ENCODE data around the gene CENPB.

CENPB gene

DNA sequence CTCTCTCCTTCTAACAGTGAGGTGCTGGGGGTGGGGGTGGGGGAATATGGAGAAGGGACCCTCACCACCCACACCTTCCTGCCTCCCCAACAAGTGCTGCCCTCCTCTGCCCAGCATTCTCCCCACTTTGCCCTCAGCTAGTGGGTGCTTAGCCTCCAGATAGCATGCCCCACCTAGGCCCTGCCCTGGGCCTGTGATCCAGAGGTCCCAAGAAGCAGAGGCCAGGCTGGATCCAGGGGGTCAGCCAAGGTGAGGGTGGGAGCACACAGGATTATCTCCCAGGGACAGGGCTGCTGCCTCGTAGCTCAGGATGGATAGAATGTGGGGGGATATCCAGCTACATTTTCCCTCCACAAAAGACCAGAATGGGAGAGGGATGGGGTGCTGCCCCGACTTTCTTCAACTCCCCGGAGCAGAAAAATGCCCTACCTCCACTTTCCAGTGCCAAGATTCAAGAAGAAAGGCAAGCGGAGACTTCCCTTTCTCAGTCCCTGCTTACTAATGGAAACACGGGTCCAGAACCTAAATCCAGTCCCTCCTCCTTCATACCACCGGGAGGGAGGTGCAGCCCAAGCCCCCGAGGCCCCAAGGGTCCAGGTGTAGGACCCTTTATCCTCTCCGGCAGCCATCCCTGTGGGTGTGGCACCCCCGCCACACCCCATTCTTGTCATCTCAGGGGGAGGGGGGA is 20.0 kb downstream of the CENPB start:
- no peak for DNase-seq

DNA sequence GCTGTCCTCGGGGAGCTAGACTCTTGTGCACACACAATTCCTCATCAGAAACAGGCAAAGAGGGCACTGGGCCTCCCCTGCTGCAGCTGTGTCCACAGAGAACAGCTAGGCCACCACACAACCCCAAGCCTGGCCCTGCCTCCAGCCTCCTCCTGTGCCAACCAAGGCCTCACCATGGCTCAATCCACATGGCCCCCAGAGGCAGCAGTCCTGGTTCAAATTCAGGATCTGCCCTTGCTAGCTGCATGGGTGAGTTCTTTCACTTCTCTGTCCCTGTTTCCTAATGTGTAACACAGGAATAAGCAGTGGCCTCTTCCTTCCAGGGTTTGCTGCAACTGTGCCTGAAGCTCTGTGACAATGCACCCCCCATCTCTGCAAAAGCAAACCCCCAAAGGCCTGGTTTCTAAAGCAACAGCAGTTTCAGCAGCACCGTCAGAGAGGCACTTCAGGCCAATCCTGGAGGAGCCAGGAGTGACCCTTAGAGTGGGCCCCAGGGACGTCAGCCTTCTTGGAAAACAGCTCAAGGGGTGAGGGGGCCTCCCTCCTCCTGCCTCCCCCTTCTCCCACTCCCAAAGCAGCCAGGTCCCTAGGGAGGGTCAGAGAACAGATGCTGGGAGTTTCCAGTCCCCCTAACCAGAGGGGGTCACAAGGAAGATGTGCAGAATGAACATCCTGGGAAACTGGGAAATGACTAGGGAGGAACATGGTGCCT is 21.2 kb downstream of the CENPB start:
- no peak for DNase-seq

DNA sequence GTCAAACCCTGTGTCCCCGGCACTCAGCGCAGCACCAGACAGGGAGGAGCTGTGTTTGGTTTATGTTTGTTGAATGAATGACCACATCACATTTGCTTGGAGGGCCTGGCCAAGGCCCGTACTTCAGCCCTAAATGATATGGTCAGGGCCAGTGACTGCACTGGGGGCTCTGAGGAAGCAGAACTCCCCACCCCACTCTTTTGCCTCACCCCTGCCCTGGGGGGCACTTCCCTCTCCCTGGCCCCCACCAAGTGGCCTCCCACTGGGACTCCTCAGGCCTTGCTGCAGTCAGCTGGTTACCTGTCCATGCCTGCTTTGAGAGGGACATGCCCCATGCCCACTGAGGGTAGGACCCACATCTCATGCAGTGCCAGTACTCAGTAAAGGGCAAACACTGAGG is 21.9 kb downstream of the CENPB start:
- no peak for DNase-seq

DNA sequence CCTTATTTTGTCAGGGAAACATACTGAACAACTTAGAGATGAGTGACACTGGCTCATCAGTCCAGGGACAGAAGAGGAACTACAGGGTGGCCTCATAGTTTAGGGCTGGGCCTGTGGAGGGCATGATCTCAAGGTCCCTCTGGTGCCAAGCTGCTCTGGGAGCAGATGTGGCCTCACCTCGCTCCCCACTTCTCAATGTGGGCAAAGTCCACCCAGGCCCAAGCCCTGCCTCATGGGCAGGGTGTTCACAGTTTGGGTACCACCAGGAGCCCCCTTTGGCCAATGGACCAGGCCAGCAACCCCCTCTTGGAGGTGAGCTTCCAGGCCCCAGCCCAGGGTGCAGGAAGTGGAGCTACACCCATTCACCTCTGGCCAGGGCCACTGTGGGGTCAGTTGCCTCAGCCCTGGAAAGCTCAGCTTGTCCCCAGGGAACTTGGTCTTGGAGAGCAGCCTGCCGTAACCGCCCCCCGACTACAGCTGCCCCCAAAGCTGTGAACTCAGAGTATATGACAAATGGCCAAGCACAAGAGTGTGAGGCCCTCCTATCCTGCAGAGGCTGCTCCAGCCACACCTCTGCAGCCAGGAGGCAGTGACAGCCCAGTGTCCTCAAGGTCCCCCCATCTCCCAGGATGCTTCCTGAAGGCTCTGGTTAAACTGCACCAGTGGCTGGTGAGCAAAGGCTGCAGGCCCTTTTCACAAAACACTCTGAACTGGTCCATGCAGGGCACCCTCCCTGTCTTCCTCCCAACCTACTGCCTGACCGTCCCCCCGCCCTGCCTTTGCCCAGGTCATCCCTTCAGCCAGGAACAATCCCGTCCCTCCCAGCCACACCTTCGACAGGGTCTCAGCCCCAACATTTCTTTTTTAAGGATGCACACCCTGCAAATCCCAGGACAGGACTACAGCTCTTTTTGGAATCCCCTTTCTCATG is 22.6 kb downstream of the CENPB start:
- no peak for DNase-seq

DNA sequence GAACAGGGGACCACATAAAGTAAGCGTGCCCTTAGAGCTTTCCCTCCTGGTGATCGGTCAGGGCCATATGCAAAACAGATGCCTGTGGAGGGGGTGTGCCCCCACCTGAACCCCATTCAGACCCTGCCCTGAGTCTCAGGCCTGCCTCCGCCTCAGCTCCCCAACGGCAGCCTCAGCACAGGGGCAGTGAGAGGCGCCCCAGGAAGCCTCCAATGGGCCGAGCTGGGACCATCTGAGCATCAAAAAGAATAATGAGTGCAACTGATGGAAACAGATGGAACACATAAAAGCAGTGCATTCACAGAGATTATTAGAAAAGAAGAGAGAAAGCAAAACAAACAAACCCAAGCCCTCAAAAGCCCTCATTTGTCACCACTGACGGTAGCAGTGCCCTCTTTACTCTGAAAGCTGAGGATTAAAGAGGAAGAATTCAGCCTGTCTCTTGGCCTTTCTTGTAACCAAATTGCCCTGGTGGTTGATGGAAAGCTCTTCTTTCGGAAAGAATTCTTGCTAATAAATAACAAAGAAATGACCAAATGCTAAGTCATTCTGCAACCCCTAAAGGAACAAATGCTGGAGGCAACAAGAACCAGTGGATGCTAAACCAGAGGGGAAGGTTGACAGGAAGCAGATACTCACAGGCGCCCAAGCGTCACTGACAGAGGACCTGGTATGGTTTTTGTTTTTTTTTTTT is 25.7 kb downstream of the CENPB start:
- no peak for DNase-seq

DNA sequence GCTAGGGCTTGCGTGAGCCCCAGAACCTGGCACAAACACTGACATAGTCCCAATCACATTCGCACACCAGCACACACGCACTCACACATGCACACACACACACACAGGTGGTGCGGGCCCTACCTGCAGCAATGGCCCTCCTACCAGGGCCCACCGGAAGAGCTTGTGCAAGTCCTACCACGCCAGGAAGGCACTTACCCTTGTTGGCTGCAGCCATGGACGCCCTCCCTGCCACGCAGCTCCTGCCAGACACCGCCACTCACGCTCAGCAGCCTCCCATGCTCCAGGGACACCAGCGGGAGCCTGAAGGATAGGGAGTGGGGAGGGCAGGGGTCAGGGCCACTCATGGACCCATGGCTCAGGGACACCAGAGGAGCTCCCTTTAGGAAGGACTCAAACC is 26.7 kb downstream of the CENPB start:
- no peak for DNase-seq

DNA sequence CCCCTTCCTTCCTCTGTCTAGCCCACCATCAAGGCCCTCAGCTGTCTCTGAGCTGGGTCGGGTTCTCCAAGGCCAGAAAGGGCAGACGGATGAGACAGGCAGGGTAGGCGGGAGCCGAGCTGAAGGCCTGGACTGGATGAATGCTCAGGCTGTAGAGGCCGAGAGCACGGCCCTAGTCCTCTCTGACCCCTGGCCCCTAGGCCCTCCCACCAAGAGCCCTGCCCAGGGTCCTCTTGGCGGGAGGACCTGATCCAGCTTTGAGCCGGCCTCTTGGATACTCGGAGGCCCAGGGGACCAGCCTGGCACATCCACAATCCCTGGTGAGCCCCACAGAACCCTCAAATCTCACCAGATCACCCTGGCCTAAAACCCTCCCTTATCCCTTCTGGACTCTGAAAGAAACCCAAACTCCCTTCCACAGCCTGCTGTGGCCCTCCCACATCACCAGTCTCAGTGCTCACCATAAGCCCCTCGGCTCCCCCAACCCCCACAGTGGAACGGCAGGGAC is 27.2 kb downstream of the CENPB start:
- DNase-seq, result no peak

DNA sequence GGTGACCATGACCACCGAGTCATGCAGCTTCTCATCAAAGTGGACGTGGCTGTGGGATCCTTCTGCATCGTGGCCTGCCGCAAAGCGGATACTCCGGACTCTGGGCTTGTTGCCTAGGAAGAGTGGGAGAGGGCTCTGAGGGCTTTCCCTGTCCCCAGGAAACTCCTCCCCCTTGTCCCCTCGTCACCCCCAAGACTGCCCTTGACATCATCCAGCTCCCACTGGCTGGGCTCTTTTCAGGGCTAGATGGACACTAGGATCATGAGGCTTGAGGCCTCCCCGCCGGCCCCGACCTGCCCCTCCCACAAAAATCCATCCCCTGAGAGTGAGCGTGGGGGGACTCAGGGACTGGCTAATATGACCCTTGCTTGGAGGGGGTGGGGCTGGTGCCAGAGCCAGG is 28.0 kb downstream of the CENPB start:
- no peak for DNase-seq

DNA sequence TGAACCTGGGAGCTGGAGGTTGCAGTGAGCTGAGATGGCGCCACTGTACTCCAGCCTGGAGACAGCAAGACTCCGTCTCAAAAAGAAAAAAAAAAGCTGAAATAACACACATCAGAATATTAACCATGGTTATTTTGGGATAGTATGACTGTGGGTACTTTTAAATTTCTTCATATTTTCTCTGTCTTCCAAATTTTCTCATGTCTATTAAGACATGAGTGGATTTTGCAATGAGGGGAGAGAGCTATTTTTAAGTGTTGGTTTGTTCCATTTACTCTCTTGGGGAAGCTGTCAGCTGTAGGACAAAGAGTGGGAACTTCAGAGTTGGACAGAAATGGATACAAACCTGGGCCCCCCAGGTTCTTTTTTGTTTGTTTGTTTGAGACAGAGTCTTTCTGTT is 29.3 kb downstream of the CENPB start:
- no peak for DNase-seq

DNA sequence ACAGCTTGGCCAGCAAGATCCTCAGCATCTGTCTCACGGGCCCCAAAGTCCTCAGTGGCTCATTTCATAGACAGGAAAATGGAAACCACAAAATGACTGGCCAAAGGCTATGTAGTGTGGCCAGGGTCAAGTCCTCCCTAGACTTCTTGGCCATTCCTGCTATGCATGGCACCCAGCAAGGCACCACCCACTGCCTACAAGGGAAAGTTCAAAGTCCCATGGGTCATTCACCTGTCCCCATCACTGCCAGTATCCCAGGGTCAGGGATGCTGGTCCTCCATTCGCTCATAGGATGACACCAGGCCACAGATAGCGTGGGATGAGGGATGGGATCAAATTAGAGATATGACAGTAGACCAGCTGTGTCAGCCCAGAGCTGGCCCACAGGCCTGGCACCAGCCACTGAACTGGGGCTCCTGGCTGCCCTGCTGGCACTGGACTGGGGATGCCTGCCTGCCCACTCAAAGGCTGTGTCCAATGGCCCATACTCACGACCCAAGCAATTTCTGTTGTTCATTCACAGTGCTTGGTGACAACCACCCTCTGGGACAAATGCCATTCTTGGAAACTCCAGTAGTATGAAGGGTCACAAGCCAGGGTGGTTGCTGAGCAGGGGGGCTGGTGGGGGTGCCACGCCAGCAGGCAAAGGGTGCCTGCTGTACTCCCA is 30.6 kb downstream of the CENPB start:
- no peak for DNase-seq

DNA sequence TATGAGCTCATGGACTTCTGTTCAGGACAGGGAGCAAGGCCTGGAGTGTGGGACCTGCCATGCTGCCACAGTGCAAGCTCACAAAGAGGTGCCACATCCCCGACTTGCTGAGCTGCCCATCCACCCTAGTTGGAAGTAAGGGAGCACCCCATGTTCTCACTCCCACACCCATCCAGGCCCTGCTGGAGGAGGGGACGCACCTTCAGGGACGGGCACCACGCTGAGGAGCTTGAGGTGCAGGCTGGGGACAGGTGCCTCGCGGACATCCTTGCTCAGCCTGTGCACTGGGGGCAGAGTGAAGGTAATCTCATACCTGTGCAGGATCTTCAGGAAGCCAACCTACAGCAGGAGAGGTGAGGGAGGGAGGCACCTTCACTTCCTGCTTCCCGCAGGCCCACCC is 31.3 kb downstream of the CENPB start:
- no peak for DNase-seq

DNA sequence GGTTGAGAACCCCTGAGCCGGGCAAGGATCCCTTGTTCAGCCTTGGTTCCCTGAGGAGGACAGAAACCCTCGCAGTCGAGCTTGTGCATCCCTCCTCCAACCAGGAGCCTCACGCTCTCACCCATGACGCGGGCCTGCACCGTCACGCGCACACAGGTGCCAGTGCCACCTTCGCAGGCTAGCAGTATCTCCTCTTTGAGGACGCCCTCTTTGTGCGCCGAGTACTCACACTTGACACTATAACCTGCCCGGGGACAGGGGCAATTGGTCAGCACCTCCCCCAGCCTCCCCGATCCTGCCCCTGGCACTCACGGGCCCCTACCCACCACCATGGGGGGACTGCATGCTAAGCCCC is 32.3 kb downstream of the CENPB start:
- DNase-seq, result no peak

DNA sequence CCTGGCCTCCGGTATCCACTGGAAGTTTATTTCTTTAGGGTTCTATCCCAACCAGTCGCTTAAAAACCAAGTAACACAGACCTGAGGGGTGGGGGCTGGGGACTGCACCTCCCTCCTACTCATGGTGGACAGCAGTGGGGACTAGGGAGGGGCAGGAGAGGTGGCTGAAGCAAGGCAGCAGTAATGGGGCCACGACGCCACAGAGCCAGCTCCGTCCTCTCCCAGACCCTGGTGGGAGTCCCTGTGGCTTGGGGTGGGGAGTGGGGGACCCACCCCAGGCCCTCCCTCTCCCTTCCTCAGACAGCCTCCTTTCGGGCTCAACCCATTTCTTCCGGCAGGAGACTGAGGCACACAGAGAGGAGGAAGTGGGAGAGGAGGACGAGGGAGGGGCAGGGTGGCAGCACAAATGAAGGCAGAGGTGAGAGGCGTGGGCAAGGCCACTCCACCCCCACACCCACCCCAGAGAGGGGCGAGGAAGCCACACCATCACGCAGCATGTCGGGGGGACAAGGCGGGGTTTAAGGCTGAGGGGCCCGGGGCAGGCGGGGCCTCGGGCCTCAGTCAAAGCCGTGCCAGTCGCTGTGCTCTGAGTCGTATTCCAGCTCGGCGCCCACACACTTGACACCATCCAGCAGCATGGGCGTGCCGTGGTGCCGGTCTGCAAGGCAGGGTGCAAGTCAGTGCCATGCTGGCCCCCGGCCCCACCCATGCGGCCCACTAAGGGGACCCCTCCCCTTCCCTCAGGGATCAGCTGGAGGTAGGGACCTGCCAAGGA is 32.9 kb downstream of the CENPB start:
- DNase-seq, result no peak

DNA sequence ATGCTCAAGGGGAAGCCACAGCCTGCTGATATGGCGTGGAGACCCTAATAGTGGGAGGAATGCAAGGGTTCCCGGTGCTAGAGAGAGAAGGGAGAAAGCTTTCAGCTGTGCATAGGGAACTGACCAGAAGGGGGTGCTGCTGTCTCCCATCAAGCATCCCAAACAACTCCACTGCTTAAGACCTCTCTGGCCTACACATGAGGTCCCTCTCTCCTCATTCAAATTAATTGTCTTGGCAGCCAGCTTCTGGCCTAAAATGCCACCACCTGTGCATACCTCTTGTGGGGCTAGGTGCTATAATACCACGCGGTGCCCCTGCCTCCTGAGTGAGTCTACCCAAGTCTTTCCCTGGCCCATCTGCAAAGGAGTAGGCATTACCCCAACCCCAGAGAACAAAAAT is 33.4 kb downstream of the CENPB start:
- no peak for DNase-seq

DNA sequence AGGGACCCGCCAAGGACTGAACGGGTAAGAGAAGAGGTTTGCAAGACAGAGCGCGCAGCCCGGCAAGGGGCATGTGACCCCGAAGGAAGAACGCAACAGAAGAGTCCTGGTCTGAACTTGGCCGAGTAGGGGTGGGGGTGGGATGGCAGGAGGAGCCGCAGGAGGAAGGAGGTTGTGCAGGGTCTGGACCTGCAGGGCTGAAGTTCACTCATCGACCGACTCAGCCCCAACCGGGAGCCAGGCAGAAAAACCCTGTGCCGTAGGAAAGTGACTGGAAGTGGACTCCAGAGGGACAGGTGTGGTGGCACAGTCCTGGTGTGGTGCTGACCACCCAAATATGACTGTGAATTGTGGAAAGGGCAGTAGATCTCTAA is 34.2 kb downstream of the CENPB start:
- no peak for DNase-seq

DNA sequence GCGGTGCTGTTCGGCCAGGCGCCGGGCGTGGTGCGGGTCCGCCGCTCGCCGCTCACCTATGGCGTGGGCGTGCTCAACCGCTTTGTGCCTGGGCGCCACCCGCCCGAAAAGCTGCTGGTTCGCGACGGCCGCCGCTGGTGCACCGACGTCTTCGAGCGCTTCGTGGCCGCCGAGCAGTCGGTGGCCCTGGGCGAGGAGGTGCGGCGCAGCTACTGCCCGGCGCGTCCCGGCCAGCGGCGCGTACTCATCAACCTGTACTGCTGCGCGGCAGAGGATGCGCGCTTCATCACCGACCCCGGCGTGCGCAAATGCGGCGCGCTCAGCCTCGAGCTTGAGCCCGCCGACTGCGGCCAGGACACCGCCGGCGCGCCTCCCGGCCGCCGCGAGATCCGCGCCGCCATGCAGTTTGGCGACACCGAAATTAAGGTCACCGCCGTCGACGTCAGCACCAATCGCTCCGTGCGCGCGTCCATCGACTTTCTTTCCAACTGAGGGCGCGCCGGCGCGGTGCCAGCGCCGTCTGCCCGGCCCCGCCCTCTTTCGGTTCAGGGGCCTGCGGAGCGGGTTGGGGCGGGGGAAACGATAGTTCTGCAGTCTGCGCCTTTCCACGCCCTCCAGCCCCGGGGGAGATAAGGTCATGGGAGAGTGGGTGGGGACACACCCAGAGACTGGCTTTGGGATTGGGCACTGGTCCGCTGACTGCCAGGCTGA is 34.7 kb downstream of the CENPB start:
- no peak for DNase-seq

DNA sequence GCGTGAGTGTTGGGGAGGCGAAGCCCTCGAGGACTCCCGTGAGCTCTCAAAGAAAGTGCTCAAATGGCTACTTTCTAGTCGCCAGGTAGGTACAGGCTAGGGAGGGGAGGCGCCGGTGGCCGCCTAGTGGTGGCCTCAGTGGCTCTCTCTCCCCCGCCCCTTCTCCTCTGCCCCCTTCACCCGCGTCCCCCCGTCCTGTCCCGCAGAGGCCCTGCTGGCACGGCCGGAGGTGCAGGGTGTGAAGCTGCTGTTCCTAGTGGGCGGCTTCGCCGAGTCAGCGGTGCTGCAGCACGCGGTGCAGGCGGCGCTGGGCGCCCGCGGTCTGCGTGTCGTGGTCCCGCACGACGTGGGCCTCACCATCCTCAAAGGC is 35.2 kb downstream of the CENPB start:
- no peak for DNase-seq

DNA sequence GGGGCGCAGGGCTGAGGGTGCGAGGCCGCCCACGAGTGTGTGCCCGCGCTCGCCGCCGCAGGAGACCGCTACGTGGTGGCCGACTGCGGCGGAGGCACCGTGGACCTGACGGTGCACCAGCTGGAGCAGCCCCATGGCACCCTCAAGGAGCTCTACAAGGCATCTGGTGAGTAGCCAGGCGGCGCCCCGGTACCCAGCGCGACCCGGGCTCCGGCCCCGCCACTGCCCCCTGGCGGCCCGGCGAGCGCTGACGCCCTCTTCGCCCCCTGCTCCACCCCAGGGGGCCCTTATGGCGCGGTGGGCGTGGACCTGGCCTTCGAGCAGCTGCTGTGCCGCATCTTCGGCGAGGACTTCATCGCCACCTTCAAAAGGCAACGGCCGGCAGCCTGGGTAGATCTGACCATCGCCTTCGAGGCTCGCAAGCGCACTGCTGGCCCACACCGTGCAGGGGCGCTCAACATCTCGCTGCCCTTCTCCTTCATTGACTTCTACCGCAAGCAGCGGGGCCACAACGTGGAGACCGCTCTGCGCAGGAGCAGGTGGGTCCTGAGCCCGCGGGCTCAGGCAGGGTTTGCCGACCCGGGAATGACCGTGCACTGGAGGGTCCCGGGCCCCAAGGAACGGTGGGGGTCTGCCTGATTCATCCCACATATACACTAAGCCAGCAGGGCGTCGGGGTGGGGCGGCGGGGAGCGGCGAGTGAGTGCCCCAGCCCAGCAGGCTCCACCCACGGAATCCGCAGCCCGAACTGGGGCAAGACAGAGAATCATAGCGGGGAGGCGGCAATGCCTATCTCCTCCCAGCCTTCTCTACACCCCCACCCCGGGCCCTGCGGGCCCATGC is 36.6 kb downstream of the CENPB start:
- no peak for DNase-seq

DNA sequence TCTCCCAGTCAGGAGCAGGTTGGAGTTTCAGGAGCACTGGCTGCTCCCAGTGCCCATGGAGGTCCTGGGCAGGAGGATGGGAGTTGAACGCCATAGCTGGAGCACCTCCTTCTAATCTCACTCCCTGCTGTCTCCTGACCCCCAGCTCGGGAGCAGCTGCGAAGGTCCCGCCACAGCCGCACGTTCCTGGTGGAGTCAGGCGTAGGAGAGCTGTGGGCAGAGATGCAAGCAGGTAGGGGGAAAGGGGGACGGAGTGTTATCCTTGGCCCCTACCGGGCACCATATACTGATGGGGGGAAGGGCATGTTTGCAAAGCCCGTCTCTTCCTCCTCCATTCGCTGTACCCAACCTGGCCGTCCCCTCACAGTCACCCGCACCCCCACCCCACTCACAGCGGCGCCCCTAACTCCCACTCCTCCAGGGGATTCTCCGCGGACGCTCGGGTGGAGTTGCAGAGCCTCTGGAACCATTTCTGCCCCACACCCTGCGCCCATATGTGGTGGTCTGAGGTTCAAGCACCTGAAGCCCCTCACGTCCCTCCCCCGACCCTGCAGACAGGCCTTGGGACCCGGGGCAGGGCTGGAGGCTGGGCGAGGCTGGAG is 37.4 kb downstream of the CENPB start:
- no peak for DNase-seq

DNA sequence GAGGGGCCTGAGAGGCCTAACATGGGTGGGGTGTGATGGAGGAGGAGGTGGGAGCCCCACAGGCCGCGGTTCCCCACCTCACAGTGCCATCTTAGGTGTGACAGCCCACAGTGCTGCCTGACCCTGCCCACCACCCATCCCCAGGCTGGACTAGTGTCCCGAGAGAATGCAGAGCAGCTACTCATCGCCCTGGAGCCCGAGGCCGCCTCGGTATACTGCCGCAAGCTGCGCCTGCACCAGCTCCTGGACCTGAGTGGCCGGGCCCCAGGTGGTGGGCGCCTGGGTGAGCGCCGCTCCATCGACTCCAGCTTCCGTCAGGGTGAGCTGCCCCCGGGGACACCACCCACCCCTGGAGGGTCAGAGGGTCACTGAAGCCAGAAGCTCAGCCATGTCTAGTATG is 38.5 kb downstream of the CENPB start:
- no peak for DNase-seq
